GM12872 (cell line): Measurements from ENCODE around the gene LRRK2.

ENCODE experiments used
- TF ChIP-seq, protein P1 (sequence below): IDR thresholded peaks from 3 replicates; pipeline ENCODE4 v1.5.1; 2011; ENCODE audit warnings: low read depth, mild to moderate bottlenecking, low read length, moderate library complexity; ENCODE audit not compliant: insufficient read depth

LRRK2 gene

DNA sequence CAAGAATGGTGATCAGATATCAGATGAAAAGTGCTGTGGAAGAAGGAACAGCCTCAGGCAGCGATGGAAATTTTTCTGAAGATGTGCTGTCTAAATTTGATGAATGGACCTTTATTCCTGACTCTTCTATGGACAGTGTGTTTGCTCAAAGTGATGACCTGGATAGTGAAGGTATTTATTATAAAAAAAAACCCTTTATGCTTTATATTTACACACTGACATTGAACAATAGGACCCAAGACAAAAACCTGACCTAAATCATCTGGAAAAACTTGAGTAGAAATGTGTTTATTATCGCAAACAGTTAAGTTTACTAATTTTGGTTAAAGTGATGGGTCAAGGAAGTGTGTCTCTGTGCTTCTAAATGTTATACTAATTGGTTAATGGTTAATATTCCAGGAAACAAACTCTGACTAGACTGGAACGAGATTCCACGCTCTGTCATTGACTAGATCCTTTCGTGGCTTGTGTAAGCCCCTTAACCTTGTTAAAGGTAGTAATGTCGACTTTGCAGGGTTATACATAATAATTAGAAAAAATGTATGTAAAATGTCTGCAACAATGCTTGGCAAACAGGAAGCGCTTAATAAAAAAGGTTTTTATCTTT is 62.7 kb downstream of the LRRK2 start:
- TF ChIP-seq, protein P1, sequence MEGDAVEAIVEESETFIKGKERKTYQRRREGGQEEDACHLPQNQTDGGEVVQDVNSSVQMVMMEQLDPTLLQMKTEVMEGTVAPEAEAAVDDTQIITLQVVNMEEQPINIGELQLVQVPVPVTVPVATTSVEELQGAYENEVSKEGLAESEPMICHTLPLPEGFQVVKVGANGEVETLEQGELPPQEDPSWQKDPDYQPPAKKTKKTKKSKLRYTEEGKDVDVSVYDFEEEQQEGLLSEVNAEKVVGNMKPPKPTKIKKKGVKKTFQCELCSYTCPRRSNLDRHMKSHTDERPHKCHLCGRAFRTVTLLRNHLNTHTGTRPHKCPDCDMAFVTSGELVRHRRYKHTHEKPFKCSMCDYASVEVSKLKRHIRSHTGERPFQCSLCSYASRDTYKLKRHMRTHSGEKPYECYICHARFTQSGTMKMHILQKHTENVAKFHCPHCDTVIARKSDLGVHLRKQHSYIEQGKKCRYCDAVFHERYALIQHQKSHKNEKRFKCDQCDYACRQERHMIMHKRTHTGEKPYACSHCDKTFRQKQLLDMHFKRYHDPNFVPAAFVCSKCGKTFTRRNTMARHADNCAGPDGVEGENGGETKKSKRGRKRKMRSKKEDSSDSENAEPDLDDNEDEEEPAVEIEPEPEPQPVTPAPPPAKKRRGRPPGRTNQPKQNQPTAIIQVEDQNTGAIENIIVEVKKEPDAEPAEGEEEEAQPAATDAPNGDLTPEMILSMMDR: no peak

DNA sequence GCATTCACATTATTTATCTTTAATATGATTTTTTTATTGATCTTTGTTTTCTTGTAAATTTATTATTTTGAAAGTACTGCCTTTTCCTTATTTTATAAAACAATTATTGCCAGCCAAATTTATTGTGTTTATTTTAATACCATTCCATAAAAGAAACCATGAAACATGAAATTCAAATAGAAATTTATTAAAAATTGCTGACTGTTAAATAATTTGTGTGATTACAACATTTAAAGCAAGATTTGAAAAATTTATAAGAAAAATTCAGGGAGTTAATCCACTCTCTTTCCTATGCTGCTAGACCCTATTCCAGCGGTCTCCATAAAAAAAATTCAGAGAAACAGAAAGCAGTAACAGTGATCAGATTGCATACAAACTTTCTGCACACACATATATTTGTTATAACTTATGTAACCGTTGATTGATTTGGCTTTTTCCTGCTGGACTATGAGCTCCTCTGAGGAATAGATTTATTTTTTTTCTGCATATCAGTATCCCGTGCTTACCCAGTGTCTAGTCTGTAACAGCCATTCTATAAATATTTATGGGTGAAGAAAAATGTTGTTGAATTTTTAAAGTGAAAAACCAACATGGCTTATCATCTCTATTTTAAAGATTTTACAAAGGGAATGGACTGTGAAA is 68.1 kb downstream of the LRRK2 start:
- TF ChIP-seq, protein P1: no peak

DNA sequence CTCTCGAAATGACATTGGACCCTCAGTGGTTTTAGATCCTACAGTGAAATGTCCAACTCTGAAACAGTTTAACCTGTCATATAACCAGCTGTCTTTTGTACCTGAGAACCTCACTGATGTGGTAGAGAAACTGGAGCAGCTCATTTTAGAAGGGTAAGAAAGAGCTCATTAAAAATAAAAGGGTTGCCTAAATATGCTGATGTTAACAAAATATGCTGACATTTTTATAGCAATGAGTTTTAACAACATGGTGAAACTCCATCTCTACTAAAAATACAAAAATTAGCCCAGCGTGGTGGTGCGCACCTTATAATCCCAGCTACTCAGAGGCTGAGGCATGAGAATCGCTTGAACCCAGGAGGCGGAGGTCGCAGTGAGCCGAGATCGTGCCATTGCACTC is 73.5 kb downstream of the LRRK2 start:
- TF ChIP-seq, protein P1: no peak

DNA sequence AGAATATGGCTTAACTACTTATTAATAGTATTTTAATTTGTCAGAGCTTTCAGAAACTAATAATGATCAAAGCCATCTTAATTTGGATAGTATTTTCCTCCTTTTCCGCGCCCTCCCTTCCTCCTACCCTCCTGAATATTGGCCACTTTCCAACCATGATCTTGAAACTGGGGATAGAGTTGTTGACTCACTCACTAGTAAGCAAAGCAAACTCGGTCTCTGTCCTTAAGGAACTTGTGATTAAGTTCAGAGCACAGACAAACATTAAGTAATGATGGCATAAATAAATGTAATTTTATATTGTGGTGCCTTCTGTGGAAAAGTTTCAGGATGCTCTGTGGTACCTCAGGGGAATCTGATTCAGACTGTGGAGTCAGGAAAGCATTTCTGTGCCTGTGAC is 75.7 kb downstream of the LRRK2 start:
- TF ChIP-seq, protein P1: no peak

DNA sequence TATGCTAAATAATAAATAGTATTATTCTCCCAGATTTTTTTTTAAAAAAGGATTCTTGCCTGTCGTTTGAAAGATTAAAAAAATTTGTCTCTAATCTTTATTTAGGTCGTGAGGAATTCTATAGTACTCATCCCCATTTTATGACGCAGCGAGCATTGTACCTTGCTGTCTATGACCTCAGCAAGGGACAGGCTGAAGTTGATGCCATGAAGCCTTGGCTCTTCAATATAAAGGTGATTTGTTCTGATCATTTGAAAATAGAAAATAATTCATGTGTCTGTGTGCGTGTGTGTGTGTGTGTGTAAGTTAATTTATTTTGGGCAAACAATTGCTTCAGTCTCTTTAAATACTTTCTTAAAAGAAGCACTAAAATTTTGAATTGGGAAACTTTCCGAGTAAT is 84.2 kb downstream of the LRRK2 start:
- TF ChIP-seq, protein P1: no peak

DNA sequence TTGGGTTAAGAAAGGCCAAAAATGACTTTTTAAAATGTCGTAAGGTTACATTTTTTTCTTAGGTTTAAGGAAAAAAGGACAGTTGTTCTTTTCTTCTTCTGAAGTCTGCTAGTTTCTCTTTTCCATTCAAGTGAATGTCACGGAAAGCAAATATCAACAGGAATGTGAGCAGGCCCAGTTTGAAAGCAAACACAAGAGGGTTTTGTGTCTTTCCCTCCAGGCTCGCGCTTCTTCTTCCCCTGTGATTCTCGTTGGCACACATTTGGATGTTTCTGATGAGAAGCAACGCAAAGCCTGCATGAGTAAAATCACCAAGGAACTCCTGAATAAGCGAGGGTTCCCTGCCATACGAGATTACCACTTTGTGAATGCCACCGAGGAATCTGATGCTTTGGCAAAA is 85.4 kb downstream of the LRRK2 start:
- TF ChIP-seq, protein P1: no peak

DNA sequence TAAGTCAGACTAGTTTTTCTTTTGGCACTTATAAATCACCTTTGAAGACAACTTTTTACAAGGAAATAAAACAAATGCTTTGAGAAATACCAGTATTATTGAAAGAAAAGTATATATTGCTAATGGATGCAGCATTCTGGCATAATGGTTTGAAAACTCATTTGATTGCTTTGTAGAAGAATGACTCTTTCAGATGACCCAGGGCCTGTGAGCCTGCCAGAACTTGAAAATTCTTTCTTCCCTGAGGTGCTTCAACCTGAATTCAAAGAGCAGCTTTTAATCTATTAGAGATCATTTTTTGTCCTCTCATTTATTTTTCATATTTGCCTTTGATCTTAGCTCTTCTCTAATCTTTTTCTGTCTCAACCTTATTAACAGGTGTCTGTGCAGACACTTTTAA is 87.4 kb downstream of the LRRK2 start:
- TF ChIP-seq, protein P1: no peak
